Measurements from ENCODE around the gene USP6NL. TPM values are rescaled to one million over a fixed set of nuclear protein-coding genes. Genes with fewer than 3 reads are reported as not detected.
"Not testable (repeated sequence)": the region's sequence is repeated elsewhere in the genome, so short reads cannot be mapped to it uniquely, and the experiment has no call there.

The USP6NL gene
- total RNA-seq, 2 donors from 2014 or later = 2.3 to 3.9 TPM

DNA sequence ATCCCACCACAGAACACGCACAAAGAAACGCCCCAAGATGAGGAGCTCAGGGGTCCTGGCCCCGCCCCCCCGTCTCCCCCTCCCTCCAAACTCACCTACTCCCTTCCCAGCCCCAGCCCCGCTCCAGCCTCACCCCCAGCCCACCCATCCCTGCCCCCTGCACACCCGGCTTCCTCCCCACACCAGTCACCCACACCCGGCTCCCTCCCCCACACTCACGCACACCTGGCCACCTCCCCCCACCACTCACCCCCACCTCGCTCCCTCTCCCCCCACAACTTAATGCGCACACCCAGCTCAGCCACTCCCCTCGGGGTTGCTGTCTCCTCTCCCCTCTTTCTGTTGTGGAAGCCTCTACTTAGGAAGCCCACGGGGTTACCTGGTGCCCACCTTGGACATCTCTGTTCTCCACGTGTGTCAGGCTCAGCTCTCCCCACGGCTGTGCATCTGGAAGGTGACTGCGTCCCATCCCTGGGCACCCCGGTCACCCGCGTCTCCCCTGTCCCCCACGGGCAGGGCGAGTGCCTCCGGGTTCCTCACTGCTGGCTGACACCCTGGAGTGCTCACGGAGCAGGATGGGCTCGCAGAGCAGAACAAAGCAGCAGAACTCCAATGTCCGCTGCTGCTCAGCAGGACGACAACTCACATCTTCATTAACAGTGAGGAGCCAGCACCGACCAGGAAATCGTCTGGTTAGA is 166.8 kb downstream of the USP6NL start:
- no peaks in the 10 kb centered on the region for H3K9me3 Mint-ChIP-seq
- H3K4me3 Mint-ChIP-seq = no peak overlapping the region
- ATAC-seq (replicated peaks in 1 of 2) = no peak
- H3K4me1 Mint-ChIP-seq (ENCODE audit: low read depth) = peaks cover 64% of the 10 kb centered on the region
- no peak overlapping the region for H3K27ac Mint-ChIP-seq
- peaks cover 17% of the 10 kb centered on the region for H3K27me3 Mint-ChIP-seq (ENCODE audit: low read depth)
- DNase-seq = no peak
- H3K36me3 Mint-ChIP-seq (ENCODE audit: insufficient read depth in 2 of 2) = no peaks in the 10 kb centered on the region

DNA sequence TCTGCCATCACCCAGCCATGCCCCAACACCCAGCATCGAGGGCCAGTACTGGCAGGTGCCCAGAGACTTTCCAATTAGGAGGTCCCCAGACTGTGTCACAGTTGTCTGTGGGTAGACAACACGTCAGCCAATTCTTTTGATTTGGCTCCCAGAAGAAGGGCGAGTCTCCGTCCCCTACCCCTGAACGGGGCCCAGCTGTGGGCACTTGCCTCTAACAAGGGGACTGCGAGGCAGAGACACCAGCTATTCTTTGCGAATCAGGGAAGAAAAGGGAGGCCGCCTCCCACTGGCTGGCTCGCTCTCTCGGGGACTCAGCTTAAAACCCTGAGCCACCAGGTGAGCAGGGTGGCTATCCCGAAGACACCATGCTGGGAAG is 167.3 kb downstream of the USP6NL start:
- Mint-ChIP-seq H3K27me3 (ENCODE audit: low read depth) (peaks cover 17% of the 10 kb centered on the region), H3K4me3 (no peak overlapping the region), H3K9me3 (no peaks in the 10 kb centered on the region), H3K36me3 (ENCODE audit: insufficient read depth in 2 of 2) (no peaks in the 10 kb centered on the region), H3K4me1 (ENCODE audit: low read depth) (peaks cover 69% of the 10 kb centered on the region), H3K27ac (no peak overlapping the region)
- DNase-seq (no peak), ATAC-seq (replicated peaks in 1 of 2) (no peak)

- H3K36me3 Mint-ChIP-seq (ENCODE audit: insufficient read depth in 2 of 2) = no peaks in the 10 kb centered on the region
- DNase-seq = no peak
- H3K4me1 Mint-ChIP-seq (ENCODE audit: low read depth) = peaks cover 67% of the 10 kb centered on the region
- peaks cover 17% of the 10 kb centered on the region for H3K27me3 Mint-ChIP-seq (ENCODE audit: low read depth)
- H3K27ac Mint-ChIP-seq = no peak overlapping the region
- no peak overlapping the region for H3K4me3 Mint-ChIP-seq
- no peaks in the 10 kb centered on the region for H3K9me3 Mint-ChIP-seq
- no peak for ATAC-seq (replicated peaks in 1 of 2)
Measured at GRCh38 chr10:11443468-11444154, 167.8 kb downstream of the USP6NL start.

- Mint-ChIP-seq H3K9me3 (no peaks in the 10 kb centered on the region), H3K4me3 (no peak overlapping the region)
Measured at GRCh38 chr10:11442001-11442773, 169.3 kb downstream of the USP6NL start.

DNA sequence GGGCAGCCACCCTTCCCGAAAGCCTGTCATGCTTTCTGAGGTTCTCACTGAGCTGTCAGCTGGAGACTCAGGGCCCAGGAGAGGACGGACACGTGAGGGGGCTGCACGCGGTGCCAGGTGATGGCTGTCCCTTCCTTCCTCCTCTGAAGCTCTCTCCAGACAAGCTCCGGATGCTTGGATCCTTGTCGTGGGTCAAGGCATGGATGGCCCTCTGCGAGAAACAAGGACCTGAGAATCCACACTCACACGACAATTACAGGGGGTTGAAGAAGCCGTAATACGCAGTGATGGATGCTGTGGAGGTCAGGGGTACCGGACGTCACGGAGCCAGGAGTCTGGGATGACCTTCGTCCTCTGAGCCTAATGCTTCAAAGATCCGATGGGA is 170.3 kb downstream of the USP6NL start:
- peak overlapping the region; percentile 69 to 82 for H3K4me3 Mint-ChIP-seq
- peak overlapping the region; percentile 85 for H3K27ac Mint-ChIP-seq
- no peaks in the 10 kb centered on the region for H3K9me3 Mint-ChIP-seq
- peaks cover 6% of the 10 kb centered on the region for H3K27me3 Mint-ChIP-seq (ENCODE audit: low read depth)
- DNase-seq (no peak), ATAC-seq (replicated peaks in 1 of 2) (no peak)
- no peaks in the 10 kb centered on the region for H3K36me3 Mint-ChIP-seq (ENCODE audit: insufficient read depth in 2 of 2)
- H3K4me1 Mint-ChIP-seq (ENCODE audit: low read depth) = peaks cover 53% of the 10 kb centered on the region

More at GRCh38 chr10:11442001-11442773, 169.3 kb downstream of the USP6NL start:
- ATAC-seq (replicated peaks in 1 of 2) (no peak), DNase-seq (peak in 1 of 2 donors; percentile 11)
- H3K27me3 Mint-ChIP-seq (ENCODE audit: low read depth) = peaks cover 12% of the 10 kb centered on the region
- no peaks in the 10 kb centered on the region for H3K36me3 Mint-ChIP-seq (ENCODE audit: insufficient read depth in 2 of 2)
- H3K4me1 Mint-ChIP-seq (ENCODE audit: low read depth) = peaks cover 56% of the 10 kb centered on the region
- no peak overlapping the region for H3K27ac Mint-ChIP-seq

DNA sequence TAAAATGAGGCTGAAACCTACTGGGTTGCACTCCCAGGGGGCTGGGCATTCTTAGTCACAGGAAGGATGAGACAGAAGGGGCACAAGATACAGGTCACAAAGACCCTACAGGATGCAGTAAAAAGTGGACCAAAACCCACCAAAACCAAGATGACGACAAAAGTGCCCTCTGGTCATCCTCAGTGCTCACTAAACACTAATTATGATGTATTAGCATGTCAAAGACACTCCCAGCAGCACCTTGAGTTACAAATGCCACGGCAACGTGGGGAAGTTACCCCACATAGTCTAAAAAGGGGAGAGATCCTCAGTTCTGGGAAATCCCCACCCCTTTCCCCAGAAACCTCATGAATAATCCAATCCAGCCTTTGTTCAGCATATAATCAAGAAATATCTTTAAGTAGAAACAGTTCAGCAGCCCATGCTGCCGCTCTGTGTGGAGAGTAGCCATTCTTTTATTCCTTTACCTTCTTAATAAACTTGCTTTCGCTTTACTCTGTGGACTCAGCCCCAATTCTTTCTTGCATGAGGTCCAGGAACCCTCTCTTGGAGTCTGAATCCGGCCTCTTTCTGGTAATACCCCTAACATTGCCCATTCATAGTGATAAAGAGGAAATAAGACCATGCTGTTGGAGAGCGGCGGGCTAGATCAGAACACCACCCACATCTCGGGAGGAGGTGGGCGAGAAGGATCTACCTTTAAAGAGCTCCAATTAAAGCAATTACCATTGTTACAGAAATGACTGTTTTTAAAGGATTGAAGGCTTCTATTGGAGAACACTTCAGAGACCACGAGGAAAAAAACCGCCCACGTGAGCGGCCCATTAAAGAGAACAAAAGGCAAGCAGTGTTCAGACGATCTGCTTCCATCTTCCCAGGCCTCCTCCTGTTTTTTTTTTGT is 170.9 kb downstream of the USP6NL start:
- Mint-ChIP-seq H3K9me3 (no peaks in the 10 kb centered on the region), H3K4me1 (ENCODE audit: low read depth) (peaks cover 52% of the 10 kb centered on the region), H3K4me3 (peak overlapping the region; percentile 69 to 82), H3K27me3 (ENCODE audit: low read depth) (no peaks in the 10 kb centered on the region), H3K27ac (peak overlapping the region; percentile 85), H3K36me3 (ENCODE audit: insufficient read depth in 2 of 2) (no peaks in the 10 kb centered on the region)
- ATAC-seq (replicated peaks in 1 of 2) (peak; percentile 84 to 89), DNase-seq (peak; percentile 41 to 64)

DNA sequence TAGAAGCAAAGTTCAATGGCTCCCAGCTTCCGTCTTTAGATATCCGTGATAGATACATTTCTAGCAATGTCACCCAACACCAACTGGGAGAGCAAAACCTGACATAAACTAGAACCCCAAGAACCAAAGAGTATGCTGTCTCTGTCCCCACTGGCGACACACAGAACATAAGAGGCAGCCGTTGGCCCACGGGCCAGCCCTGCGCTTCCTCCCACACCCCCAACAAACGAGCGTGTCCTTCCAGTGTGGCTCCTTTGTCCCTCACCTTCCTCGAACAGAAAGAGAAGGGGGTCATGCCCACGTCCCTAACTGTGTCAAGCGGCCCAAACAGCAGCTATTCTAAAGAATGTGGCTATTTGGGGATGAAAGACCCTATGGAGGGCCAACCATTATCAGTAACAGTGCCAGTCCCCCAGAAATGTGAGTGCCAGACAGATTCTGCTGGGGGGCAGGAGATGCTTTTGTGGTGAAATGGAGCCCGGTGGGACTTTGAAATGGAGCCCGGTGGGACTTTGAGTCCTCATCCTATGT is 171.9 kb downstream of the USP6NL start:
- Mint-ChIP-seq H3K27me3 (ENCODE audit: low read depth) (no peaks in the 10 kb centered on the region), H3K9me3 (no peaks in the 10 kb centered on the region), H3K4me1 (ENCODE audit: low read depth) (peaks cover 55% of the 10 kb centered on the region), H3K4me3 (peak overlapping the region in 1 of 2 donors; percentile 82), H3K36me3 (ENCODE audit: insufficient read depth in 2 of 2) (no peaks in the 10 kb centered on the region), H3K27ac (no peak overlapping the region)
- no peak for ATAC-seq (replicated peaks in 1 of 2)
- no peak for DNase-seq

DNA sequence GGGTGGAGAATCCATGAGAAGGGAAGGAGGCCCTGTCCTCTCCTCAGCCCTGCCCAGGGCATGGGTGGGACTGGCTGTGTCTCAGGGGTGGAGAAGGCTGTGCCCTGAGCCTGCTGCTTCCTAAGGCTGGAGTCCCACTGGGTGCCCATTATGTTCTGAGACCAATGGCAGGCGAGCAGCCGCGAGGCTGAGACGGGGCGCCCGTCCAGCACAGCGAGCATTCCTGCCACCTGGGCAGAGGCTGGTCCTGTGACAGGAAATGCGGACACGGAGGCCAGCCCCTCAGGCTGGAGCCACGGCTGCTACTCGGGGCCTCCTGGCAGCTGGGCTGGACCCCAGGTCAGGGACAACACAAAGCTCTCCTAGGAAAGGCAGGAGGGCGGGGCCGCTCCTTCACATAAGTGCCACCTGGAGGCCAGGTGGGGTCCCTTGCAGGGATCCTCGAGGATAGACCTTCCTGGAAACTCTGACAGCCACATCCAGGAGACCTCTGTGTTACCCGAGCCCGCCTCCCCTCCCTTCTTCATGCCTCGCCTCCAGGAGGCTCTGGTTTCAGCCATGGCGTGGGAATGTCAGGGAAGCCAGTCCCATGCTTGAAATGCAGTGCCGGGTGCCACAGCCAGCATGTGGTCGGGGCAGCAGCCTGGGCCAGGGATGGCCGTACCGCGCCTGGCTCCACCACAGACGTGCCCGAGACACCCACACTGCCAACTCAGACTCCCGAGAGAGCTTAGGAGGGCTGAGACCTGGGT is 173.9 kb downstream of the USP6NL start:
- no peak overlapping the region for H3K4me3 Mint-ChIP-seq
- DNase-seq (no peak), ATAC-seq (replicated peaks in 1 of 2) (no peak)
- H3K27me3 Mint-ChIP-seq (ENCODE audit: low read depth) = no peaks in the 10 kb centered on the region
- no peaks in the 10 kb centered on the region for H3K9me3 Mint-ChIP-seq
- H3K36me3 Mint-ChIP-seq (ENCODE audit: insufficient read depth in 2 of 2) = no peaks in the 10 kb centered on the region
- no peak overlapping the region for H3K27ac Mint-ChIP-seq
- peaks cover 48% of the 10 kb centered on the region for H3K4me1 Mint-ChIP-seq (ENCODE audit: low read depth)

DNA sequence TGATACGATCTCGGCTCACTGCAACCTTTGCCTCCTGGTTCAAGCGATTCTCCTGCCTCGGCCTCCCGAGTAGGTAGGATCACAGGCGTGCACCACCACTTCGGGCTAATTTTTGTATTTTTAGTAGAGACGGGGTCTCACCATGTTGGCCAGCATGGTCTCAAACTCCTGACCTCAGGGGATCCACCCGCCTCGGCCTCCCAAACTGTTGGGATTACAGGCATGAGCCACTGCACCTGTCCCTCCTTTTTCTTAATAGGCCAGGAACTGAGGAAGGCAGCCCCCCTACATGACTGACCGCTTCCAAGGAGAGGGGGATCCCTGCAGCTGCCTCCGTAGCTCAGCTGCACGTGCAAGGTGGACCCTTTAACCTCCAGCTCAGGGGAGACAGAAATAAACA is 175.0 kb downstream of the USP6NL start:
- DNase-seq; H3K36me3 Mint-ChIP-seq (ENCODE audit: insufficient read depth in 2 of 2); H3K4me3 Mint-ChIP-seq; H3K27ac Mint-ChIP-seq; ATAC-seq (replicated peaks in 1 of 2); H3K9me3 Mint-ChIP-seq; H3K27me3 Mint-ChIP-seq (ENCODE audit: low read depth): not testable (repeated sequence)
- H3K4me1 Mint-ChIP-seq (ENCODE audit: low read depth) = peaks cover 36% of the 10 kb centered on the region

GRCh38 chr10:11435581-11435981 is 175.9 kb downstream of the USP6NL start:
- H3K36me3 Mint-ChIP-seq (ENCODE audit: insufficient read depth in 2 of 2) = no peaks in the 10 kb centered on the region
- no peaks in the 10 kb centered on the region for H3K27me3 Mint-ChIP-seq (ENCODE audit: low read depth)
- H3K4me3 Mint-ChIP-seq = no peak overlapping the region
- peaks cover 28% of the 10 kb centered on the region for H3K4me1 Mint-ChIP-seq (ENCODE audit: low read depth)
- H3K27ac Mint-ChIP-seq = no peak overlapping the region
- H3K9me3 Mint-ChIP-seq = no peaks in the 10 kb centered on the region
- ATAC-seq (replicated peaks in 1 of 2) (no peak), DNase-seq (no peak)

DNA sequence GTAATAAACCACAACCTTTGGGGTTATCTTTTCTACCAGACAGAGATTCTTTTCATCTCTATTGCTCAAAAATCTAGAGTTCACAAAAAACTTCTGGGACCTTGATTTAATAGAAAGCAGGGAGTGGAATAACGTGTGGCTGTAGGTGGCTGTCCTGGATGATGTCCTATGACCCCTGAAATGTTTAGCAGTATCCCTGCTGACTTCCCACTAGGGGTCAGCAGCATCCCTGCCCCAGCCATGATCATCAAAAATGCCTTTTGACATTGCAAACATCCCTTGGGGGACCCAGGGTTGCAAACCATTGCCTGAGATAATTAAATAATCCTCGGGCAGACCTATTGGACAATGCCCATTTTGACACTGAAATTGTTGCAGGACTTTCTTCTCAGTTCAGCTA is 177.1 kb downstream of the USP6NL start:
- no peaks in the 10 kb centered on the region for H3K36me3 Mint-ChIP-seq (ENCODE audit: insufficient read depth in 2 of 2)
- H3K27me3 Mint-ChIP-seq (ENCODE audit: low read depth) = no peaks in the 10 kb centered on the region
- H3K27ac Mint-ChIP-seq = no peak overlapping the region
- DNase-seq = no peak
- no peak for ATAC-seq (replicated peaks in 1 of 2)
- no peak overlapping the region for H3K4me3 Mint-ChIP-seq
- H3K4me1 Mint-ChIP-seq (ENCODE audit: low read depth) = peaks cover 18% of the 10 kb centered on the region
- H3K9me3 Mint-ChIP-seq = peaks cover 0 to under 1% of the 10 kb centered on the region in 2 donors

DNA sequence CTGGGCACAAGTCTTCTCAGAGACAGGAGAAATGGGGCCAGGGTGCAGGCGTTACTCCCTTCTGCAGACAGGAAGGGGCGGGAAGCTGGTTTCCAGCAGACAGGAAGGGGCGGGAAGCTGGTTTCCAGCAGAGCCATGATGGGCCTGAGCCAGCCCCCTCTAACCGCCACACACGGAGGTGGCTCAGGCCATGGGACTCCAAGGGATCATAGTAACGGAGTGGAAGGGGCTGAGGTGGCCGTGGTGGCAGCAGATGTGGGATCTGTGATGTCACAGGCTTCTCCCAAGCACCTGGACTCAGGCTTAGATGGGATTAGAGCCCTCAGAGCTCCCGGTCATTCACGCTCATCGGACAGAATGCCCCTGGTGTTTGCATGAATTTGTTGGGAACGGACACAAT is 177.8 kb downstream of the USP6NL start:
- DNase-seq = no peak
- Mint-ChIP-seq H3K27me3 (ENCODE audit: low read depth) (no peaks in the 10 kb centered on the region), H3K4me3 (no peak overlapping the region), H3K36me3 (ENCODE audit: insufficient read depth in 2 of 2) (no peaks in the 10 kb centered on the region), H3K9me3 (peaks cover 1 to 3% of the 10 kb centered on the region in 2 donors), H3K4me1 (ENCODE audit: low read depth) (peaks cover 15% of the 10 kb centered on the region), H3K27ac (no peak overlapping the region)
- ATAC-seq (replicated peaks in 1 of 2) = no peak

Measured in activated T-cell treated with anti-CD3 and anti-CD28 coated beads, Interleukin-2, amount 50 U/mL, for 72 hours (primary cell).